Activated B cell treated with CpG ODN at 0.5 μM for 24 hours (primary cell): ENCODE results near the gene RRBP1. TPM values are rescaled to one million over a fixed set of nuclear protein-coding genes. Genes with fewer than 3 reads are reported as not detected.

ENCODE experiments used
- ATAC-seq: fragments of 200-7000 bp; cut with Tn5 transposase; one replicate; pipeline ENCODE4 v1.10.0; 2021; ENCODE audit warnings: low read depth, mild to moderate bottlenecking, moderate library complexity
- CTCF ChIA-PET: fragments of 350-600 bp; sonication (Branson Sonifier 250); formaldehyde crosslinking; loops from one replicate; lab custom pipeline; 2021; ENCODE audit warnings: antibody characterized with exemption; lab: Charles Lee
- POLR2A ChIA-PET: fragments of 350-600 bp; sonication (Branson Sonifier 250); formaldehyde crosslinking; loops from one replicate; lab custom pipeline; 2021; ENCODE audit warnings: antibody characterized with exemption; lab: Charles Lee
- DNase-seq: peaks from one replicate; pipeline ENCODE4 v3.0.0; 2022
- H3K27ac Mint-ChIP-seq: one replicate; pipeline ENCODE4 v1.8.0; 2020; ENCODE audit warnings: mixed read lengths
- H3K27me3 Mint-ChIP-seq: one replicate; pipeline ENCODE4 v1.8.0; 2021; ENCODE audit warnings: mixed read lengths
- H3K36me3 Mint-ChIP-seq: one replicate; pipeline ENCODE4 v1.8.0; 2021; ENCODE audit warnings: low read depth, mixed read lengths
- H3K4me1 Mint-ChIP-seq: one replicate; pipeline ENCODE4 v1.8.0; 2021; ENCODE audit warnings: mixed read lengths
- H3K4me3 Mint-ChIP-seq: one replicate; pipeline ENCODE4 v1.8.0; 2020; ENCODE audit warnings: mild to moderate bottlenecking, mixed read lengths
- H3K9me3 Mint-ChIP-seq: one replicate; pipeline ENCODE4 v1.8.0; 2020; ENCODE audit warnings: mixed read lengths
- intact Hi-C: fragments of 100-400 bp; cut with micrococcal nuclease; formaldehyde crosslinking; loops from one replicate; pipeline ENCODE4 v1.15.1; 2024
- total RNA-seq: library from RNA; stranded (reverse); gene quantifications from 2 replicates; pipeline ENCODE4 v1.2.3, GENCODE V29; 2022
- TF ChIP-seq, protein P1 (sequence below): fragments of 200-600 bp; IDR thresholded peaks from one replicate; pipeline ENCODE4 v1.8.0; 2022; ENCODE audit warnings: antibody characterized with exemption, mild to moderate bottlenecking

Gene RRBP1
- total RNA-seq, 1 donor from 2014 or later = 22.0 TPM

DNA sequence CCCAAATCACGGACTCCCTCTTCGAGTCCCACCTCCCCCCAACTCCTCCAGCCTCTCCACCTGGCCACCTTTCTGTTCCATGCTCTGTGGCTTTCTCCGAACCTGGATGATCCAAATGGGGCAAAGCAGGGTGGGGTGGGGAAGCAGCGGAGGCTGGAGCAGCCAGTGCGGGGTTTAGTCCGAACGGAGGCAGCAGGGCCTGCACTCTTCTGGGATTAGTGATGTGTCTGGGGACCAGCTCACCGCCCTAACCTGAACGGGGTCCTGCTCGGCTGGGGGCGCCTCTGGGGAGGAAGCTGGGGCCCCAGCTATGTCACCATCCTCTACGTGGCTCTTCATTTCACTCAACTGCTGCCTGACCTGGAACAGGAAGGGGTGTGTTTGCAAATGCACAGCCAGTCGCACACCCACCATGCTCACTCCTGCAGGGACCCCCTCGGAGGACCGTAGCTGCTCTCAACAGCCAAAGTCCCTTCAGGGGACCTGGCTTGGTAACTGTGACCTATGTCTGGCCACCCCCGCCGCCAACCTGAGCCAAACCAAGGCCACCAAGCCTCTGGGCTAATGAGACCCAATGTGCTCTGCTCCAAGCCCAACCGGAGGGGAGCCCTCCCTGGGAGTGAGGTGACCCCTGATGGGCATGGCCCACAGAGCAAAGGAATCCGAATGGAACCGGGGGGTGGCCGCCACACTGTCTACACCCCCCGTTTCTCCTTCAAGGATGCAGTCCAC, 65.4 kb downstream of the RRBP1 start:
- Mint-ChIP-seq H3K4me3 (no peak overlapping the region), H3K9me3 (no peaks in the 10 kb centered on the region), H3K36me3 (peaks cover 32% of the 10 kb centered on the region), H3K4me1 (peaks cover 2% of the 10 kb centered on the region), H3K27ac (no peak overlapping the region), H3K27me3 (no peaks in the 10 kb centered on the region)
- ChIA-PET CTCF (interaction anchor here (1.0 to 2.7 kb wide), 3 partner anchors 80 to 116 kb away, joined by 3 to 13 read pairs (median 5); no protein-coding TSS in a partner anchor), POLR2A (no interaction called here)
- TF ChIP-seq, protein P1, sequence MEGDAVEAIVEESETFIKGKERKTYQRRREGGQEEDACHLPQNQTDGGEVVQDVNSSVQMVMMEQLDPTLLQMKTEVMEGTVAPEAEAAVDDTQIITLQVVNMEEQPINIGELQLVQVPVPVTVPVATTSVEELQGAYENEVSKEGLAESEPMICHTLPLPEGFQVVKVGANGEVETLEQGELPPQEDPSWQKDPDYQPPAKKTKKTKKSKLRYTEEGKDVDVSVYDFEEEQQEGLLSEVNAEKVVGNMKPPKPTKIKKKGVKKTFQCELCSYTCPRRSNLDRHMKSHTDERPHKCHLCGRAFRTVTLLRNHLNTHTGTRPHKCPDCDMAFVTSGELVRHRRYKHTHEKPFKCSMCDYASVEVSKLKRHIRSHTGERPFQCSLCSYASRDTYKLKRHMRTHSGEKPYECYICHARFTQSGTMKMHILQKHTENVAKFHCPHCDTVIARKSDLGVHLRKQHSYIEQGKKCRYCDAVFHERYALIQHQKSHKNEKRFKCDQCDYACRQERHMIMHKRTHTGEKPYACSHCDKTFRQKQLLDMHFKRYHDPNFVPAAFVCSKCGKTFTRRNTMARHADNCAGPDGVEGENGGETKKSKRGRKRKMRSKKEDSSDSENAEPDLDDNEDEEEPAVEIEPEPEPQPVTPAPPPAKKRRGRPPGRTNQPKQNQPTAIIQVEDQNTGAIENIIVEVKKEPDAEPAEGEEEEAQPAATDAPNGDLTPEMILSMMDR = no peak
- peak; percentile 13 for DNase-seq
- no peak for ATAC-seq
- intact Hi-C loops = loop anchor here (1.0 to 5.0 kb wide), 3 partner anchors 44 to 111 kb away; partner anchors contain the start of gene DSTN

DNA sequence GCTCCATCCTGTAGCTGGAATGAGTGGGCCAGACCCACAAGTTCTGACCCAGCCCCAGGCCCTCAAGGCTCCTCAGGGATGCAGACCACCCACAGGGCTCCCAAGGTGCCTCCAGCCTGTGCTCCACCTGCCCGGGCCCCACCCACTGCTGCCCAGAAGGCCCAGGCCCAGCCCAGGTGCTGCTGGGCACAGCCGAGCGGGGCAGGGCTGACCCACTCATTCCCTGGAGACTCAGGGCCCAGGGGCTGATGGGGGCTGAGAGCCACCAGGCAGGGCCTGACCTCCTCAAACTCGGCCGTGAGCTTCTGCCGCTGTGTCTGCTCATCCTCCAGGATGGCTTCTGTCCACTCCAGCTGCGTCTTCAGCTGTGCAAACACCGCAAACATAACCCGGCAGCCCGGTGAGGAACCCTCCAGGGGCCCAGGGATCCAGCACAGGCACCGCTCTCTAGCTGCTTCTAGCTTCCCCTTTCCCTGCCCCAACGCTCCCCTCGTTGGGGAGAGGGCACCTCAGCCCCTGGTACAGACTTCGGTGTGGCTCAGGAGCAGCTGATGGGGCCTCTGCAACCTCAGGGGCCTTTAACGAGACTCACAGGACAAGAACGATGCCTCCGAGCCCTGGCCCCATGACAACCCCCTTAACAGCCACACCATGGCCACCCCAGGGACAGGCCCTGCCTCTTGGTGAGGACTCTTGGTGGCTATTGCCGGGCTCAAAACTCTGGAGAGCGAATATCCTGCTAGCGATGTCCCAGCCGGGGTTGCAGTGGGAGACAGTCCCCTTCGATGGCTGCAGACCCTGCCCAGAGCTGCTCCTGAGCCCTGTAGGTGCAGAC, 66.2 kb downstream of the RRBP1 start:
- ChIA-PET CTCF (interaction anchor here (1.0 to 2.7 kb wide), 3 partner anchors 79 to 115 kb away, joined by 3 to 13 read pairs (median 5); no protein-coding TSS in a partner anchor), POLR2A (interaction anchor here (0.7 kb wide), 1 partner anchor 46 kb away, joined by 3 read pairs; the partner anchor contains the start of gene DSTN)
- ATAC-seq (no peak), DNase-seq (no peak)
- Mint-ChIP-seq H3K36me3 (peaks cover 26% of the 10 kb centered on the region), H3K4me1 (peaks cover 2% of the 10 kb centered on the region), H3K9me3 (no peaks in the 10 kb centered on the region), H3K4me3 (no peak overlapping the region), H3K27me3 (no peaks in the 10 kb centered on the region), H3K27ac (no peak overlapping the region)
- intact Hi-C loops = loop anchor here (5.0 kb wide), 1 partner anchor 44 kb away; the partner anchor contains the start of gene DSTN
- TF ChIP-seq, protein P1 = no peak

DNA sequence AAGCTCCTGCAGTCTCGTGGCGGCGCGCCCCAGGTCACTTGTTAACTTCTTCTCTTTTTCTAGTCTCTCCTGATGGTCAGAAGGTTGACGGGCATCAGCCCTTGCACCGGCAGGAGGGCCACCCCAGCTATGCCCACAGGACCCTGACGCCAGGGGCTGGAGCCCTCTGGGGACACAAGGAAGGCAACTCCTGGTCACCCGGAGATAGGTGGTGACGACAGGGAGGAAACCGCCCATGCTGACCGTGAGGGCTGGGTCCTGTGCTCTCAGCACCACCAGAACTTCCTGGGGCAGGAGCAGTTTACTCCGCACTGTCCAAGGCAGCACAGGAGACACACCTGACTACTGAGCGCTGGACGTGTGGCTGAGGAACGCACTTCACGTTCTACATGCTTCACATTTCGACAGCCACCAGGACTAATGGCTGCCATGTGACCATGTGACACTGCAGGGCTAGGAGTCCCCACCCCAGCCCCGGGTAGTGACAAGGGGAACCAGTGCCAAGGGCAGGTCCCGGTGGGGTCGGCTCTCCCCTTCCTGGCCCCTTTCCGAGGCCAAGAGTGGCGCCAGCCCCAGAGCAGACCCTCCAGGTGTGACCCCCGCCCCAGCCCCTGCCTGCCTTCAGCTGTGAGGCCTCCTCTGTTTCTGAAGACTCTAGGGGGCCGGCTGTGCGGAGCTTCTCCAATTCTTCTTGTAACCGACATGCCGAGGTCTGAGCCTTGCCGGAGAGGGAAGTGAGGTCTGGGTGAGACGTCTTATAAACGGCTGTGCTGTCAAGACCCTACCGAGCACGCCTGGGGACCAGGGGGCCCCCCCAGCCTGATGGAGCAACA, 67.0 kb downstream of the RRBP1 start:
- TF ChIP-seq, protein P1 = no peak
- DNase-seq = no peak
- no peaks in the 10 kb centered on the region for H3K27me3 Mint-ChIP-seq
- intact Hi-C loops = loop anchor here (5.0 kb wide), 1 partner anchor 43 kb away; the partner anchor contains the start of gene DSTN
- no peak overlapping the region for H3K4me3 Mint-ChIP-seq
- no peaks in the 10 kb centered on the region for H3K9me3 Mint-ChIP-seq
- ChIA-PET CTCF (interaction anchor here (1.0 to 1.8 kb wide), 4 partner anchors 78 to 114 kb away, joined by 3 to 5 read pairs (median 3); no protein-coding TSS in a partner anchor), POLR2A (interaction anchor here (0.7 to 0.8 kb wide), 2 partner anchors 10 to 45 kb away, joined by 3 read pairs; partner anchors contain the start of gene DSTN)
- ATAC-seq = peak; percentile 26
- peaks cover 11% of the 10 kb centered on the region for H3K4me1 Mint-ChIP-seq
- peaks cover 19% of the 10 kb centered on the region for H3K36me3 Mint-ChIP-seq
- no peak overlapping the region for H3K27ac Mint-ChIP-seq

DNA sequence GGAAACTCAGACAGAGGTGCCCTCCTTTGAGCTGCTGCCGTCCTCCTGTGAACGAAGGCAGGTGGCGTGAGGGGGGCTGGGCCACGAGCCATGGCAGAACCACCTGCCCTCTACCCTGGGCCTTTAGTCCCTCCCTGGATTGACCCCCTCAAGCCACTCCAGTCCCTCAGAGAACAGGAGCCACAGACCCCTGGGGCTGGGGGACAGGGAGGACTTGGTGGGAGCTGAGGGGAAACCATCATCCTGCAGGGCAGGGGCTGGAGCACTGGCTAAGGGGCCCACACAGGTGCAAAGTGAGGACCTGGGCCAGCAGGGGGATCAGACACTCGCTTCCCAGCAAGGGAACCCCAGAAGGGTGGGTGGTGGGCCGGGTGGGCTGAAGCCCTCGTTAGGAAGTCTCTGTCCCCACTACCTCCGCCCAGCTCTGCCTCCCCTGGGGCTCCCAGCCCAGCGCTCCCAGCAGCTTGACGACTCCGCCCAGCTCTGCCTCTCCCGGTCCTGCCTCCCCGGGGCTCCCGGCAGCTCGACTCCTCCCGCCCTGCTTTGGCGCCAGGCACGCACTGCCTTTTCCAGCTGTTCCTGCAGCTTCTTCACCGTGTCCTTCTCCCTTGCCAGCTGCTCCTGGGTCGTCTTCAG, 67.7 kb downstream of the RRBP1 start:
- no peak overlapping the region for H3K4me3 Mint-ChIP-seq
- DNase-seq (no peak), ATAC-seq (no peak)
- POLR2A ChIA-PET = interaction anchor here (0.8 kb wide), 1 partner anchor 11 kb away, joined by 3 read pairs; no protein-coding TSS in a partner anchor
- TF ChIP-seq, protein P1 = no peak
- no peaks in the 10 kb centered on the region for H3K9me3 Mint-ChIP-seq
- H3K27me3 Mint-ChIP-seq = no peaks in the 10 kb centered on the region
- H3K27ac Mint-ChIP-seq = no peak overlapping the region
- peaks cover 11% of the 10 kb centered on the region for H3K36me3 Mint-ChIP-seq
- CTCF ChIA-PET = interaction anchor here (1.0 to 1.4 kb wide), 2 partner anchors 77 to 109 kb away, joined by 3 read pairs; no protein-coding TSS in a partner anchor
- intact Hi-C loops = no loop called here
- peaks cover 13% of the 10 kb centered on the region for H3K4me1 Mint-ChIP-seq
